Measurements from ENCODE around the gene EEFSEC.
A peak's percentile ranks its signal among the peaks of the same experiment; 100 is the strongest.

Gene EEFSEC

DNA sequence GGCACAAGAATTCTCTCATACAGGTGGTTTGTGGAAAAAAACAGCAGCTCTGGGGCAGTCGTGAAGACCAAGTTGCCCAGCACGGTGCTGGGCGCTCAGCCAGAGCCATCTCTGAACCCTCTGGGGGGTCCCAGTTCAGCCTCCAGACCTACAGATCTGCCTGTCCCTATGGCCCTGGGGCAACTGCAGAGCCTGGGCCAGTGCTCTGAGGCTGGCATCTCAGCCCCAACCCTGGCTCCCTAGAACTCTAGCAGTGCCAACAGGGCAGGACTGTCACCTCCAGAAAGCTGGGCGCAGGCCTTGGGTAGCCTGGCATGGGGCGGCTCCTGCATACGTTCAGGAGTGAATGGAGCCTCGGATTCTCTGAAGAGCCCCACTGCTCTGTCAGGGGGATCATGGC lies 268.7 kb downstream of the EEFSEC start:
- H3K27ac ChIP-seq (replicated peaks) = no peak overlapping the region

DNA sequence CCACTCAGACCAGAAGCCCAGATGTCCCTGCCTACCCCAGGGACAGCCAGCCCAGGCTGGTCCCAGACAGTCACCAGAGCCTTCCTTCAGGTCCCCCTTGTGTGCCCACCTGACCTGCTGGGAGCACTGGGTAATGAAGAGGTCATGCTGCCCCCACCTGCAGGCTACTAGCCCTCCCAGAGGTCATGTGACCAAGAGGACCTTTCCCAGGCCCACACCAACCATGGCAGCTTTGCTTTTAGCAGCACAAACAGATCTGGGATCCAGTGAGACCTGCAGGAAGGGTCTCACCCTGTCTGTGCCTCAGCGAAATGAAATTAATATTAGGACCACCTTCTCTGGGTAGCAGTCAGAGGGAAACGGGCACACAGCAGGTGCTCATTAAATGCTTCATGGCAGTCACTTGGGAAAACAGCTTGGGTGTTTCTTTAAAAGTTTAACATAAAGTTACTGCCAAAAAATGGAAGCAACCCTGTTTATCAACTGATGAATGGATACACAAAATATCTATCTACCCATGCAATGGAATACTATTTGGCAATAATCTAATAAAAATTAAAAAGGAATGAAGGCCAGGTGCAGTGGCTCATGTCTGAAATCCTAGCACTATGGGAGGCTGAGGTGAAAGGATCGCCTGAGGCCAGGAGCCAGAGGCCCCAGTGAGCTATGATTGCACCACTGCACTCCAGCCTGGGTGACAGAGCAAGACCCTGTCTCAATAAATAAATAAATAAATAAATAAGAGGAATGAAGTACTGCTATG lies 269.7 kb downstream of the EEFSEC start:
- no peak for TF ChIP-seq POLR2AphosphoS5 (IDR thresholded peaks at IDR 0.05; ENCODE audit: low read depth)
- TF ChIP-seq GABPA (IDR thresholded peaks at IDR 0.05; ENCODE audit: low read depth) = no peak
- TF ChIP-seq, protein P1, sequence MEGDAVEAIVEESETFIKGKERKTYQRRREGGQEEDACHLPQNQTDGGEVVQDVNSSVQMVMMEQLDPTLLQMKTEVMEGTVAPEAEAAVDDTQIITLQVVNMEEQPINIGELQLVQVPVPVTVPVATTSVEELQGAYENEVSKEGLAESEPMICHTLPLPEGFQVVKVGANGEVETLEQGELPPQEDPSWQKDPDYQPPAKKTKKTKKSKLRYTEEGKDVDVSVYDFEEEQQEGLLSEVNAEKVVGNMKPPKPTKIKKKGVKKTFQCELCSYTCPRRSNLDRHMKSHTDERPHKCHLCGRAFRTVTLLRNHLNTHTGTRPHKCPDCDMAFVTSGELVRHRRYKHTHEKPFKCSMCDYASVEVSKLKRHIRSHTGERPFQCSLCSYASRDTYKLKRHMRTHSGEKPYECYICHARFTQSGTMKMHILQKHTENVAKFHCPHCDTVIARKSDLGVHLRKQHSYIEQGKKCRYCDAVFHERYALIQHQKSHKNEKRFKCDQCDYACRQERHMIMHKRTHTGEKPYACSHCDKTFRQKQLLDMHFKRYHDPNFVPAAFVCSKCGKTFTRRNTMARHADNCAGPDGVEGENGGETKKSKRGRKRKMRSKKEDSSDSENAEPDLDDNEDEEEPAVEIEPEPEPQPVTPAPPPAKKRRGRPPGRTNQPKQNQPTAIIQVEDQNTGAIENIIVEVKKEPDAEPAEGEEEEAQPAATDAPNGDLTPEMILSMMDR (IDR thresholded peaks at IDR 0.05; ENCODE audit: insufficient read depth, low read length) = no peak
- TF ChIP-seq, protein P2, sequence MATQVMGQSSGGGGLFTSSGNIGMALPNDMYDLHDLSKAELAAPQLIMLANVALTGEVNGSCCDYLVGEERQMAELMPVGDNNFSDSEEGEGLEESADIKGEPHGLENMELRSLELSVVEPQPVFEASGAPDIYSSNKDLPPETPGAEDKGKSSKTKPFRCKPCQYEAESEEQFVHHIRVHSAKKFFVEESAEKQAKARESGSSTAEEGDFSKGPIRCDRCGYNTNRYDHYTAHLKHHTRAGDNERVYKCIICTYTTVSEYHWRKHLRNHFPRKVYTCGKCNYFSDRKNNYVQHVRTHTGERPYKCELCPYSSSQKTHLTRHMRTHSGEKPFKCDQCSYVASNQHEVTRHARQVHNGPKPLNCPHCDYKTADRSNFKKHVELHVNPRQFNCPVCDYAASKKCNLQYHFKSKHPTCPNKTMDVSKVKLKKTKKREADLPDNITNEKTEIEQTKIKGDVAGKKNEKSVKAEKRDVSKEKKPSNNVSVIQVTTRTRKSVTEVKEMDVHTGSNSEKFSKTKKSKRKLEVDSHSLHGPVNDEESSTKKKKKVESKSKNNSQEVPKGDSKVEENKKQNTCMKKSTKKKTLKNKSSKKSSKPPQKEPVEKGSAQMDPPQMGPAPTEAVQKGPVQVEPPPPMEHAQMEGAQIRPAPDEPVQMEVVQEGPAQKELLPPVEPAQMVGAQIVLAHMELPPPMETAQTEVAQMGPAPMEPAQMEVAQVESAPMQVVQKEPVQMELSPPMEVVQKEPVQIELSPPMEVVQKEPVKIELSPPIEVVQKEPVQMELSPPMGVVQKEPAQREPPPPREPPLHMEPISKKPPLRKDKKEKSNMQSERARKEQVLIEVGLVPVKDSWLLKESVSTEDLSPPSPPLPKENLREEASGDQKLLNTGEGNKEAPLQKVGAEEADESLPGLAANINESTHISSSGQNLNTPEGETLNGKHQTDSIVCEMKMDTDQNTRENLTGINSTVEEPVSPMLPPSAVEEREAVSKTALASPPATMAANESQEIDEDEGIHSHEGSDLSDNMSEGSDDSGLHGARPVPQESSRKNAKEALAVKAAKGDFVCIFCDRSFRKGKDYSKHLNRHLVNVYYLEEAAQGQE (IDR thresholded peaks at IDR 0.05; ENCODE audit: insufficient replicate concordance, low read depth) = no peak
- TF ChIP-seq SPI1 (IDR thresholded peaks at IDR 0.05; ENCODE audit: borderline replicate concordance, low read depth) = no peak
- H3K27ac ChIP-seq (replicated peaks) = no peak overlapping the region
- DNase-seq (ENCODE audit: low read depth in 1 of 2, low spot score in 1 of 2) = no peak
- no peaks in the 10 kb centered on the region for H3K27me3 ChIP-seq (ENCODE audit: insufficient read depth, poor library complexity, severe bottlenecking)
- H3K4me3 ChIP-seq (replicated peaks; ENCODE audit: insufficient read depth, low read length) = no peak overlapping the region

More for the DNA sequence above, 268.7 kb downstream of the EEFSEC start:
- no peaks in the 10 kb centered on the region for H3K27me3 ChIP-seq (ENCODE audit: insufficient read depth, poor library complexity, severe bottlenecking)
- H3K4me3 ChIP-seq (replicated peaks; ENCODE audit: insufficient read depth, low read length) = no peak overlapping the region
- no peak for DNase-seq (ENCODE audit: low read depth in 1 of 2, low spot score in 1 of 2)
- TF ChIP-seq, protein P2 (IDR thresholded peaks at IDR 0.05; ENCODE audit: insufficient replicate concordance, low read depth) = no peak
- TF ChIP-seq SPI1 (IDR thresholded peaks at IDR 0.05; ENCODE audit: borderline replicate concordance, low read depth) = no peak
- TF ChIP-seq, protein P1 (IDR thresholded peaks at IDR 0.05; ENCODE audit: insufficient read depth, low read length) = no peak
- no peak for TF ChIP-seq GABPA (IDR thresholded peaks at IDR 0.05; ENCODE audit: low read depth)
- TF ChIP-seq POLR2AphosphoS5 (IDR thresholded peaks at IDR 0.05; ENCODE audit: low read depth) = no peak

DNA sequence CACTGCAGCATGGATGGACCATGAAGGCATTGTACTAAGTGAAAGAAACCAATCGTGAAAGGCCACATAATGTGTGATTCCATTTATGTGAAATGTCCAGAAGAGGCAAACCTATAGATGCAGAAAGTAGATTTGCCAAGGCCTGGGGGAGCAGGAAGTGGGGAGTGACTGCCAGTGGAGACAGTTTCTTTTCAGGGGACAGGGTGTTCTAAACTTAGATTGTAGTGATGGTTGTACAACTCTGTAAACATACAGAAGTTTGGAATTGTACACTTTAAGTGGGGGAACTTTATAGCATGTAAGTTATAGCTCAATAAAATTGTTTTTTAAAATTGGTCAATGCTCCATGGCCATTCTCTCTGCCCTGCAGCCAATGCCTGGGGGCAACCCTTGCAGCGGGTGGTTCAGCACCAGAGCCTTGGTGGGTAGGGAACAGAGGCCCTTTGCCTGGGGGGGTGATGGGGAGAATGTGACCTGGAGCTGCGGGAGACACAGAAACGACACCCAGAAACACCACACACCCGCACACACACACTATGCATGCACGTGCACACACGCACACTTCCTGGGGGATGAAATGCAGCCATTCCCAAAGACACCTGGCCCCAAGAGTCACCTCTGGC lies 270.4 kb downstream of the EEFSEC start:
- Histone ChIP-seq H3K27ac (replicated peaks) (no peak overlapping the region), H3K4me3 (replicated peaks; ENCODE audit: insufficient read depth, low read length) (no peak overlapping the region), H3K27me3 (ENCODE audit: insufficient read depth, poor library complexity, severe bottlenecking) (no peaks in the 10 kb centered on the region)
- DNase-seq (ENCODE audit: low read depth in 1 of 2, low spot score in 1 of 2) = peak in 1 of 2 experiments; percentile 8
- TF ChIP-seq GABPA (IDR thresholded peaks at IDR 0.05; ENCODE audit: low read depth) = no peak
- TF ChIP-seq SPI1 (IDR thresholded peaks at IDR 0.05; ENCODE audit: borderline replicate concordance, low read depth) = no peak
- TF ChIP-seq, protein P2 (IDR thresholded peaks at IDR 0.05; ENCODE audit: insufficient replicate concordance, low read depth) = no peak
- TF ChIP-seq, protein P1 (IDR thresholded peaks at IDR 0.05; ENCODE audit: insufficient read depth, low read length) = no peak
- no peak for TF ChIP-seq POLR2AphosphoS5 (IDR thresholded peaks at IDR 0.05; ENCODE audit: low read depth)

Data from HL-60 (cell line).